Measurements from ENCODE around the gene ZNF217. TPM values are rescaled to one million over a fixed set of nuclear protein-coding genes. Genes with fewer than 3 reads are reported as not detected.

The ZNF217 gene
- polyA plus RNA-seq, 2 of the 4 experiments (the other 2 are of a cell fraction): 22.2 to 30.5 TPM

GRCh38 chr20:53599378-53599777 is 5.7 kb upstream of the ZNF217 start (continued):
- TF ChIP-seq HMGXB4 (CRISPR knock-in tag; IDR thresholded peaks at IDR 0.05; ENCODE audit: borderline replicate concordance) (no peak), MYC (IDR thresholded peaks at IDR 0.05; ENCODE audit: borderline replicate concordance, low read length) (no peak), ATOH8 (CRISPR knock-in tag; IDR thresholded peaks at IDR 0.05; ENCODE audit: low read depth) (no peak)

GRCh38 chr20:53599044-53599362 is 5.4 kb upstream of the ZNF217 start:
- ChIA-PET CTCF (interaction anchor here (0.8 to 1.8 kb wide), 4 partner anchors 17 to 341 kb away, joined by 3 to 6 read pairs (median 3); no protein-coding TSS in a partner anchor), POLR2A (no interaction called here)
- Histone ChIP-seq H3K9me3 (no peaks in the 10 kb centered on the region), H3K4me1 (peaks cover 28% of the 10 kb centered on the region), H3K4me3 (no peak overlapping the region), H3K4me2 (no peak overlapping the region), H3K27ac (peak overlapping the region in 1 of 2 experiments; percentile 88; a peak in 3 of 6 replicates)
- ATAC-seq (no peak), FAIRE-seq (no peak), DNase-seq (ENCODE audit: low read depth in 1 of 2, low spot score in 1 of 2) (no peak)
- WGBS (ENCODE audit: missing lambda C conversion rate): 72% methylated on average over 2 of the region's 2 CpGs
- TF ChIP-seq HOXB13 (CRISPR knock-in tag; IDR thresholded peaks at IDR 0.05; ENCODE audit: low read depth) (no peak), JUN (IDR thresholded peaks at IDR 0.05) (no peak), POLR2AphosphoS2 (conservative IDR thresholded peaks at IDR 0.05; ENCODE audit: low read length) (no peak), NFE2L2 (conservative IDR thresholded peaks at IDR 0.05; ENCODE audit: low read length) (no peak), MAFK (IDR thresholded peaks at IDR 0.05; ENCODE audit: partially characterized antibody) (no peak), TP53 (CRISPR knock-in tag; IDR thresholded peaks at IDR 0.05) (no peak), POLR2A (IDR thresholded peaks at IDR 0.05; ENCODE audit: low read length) (no peak), ELK1 (IDR thresholded peaks at IDR 0.05; ENCODE audit: low read depth, low read length) (no peak), RARB (CRISPR knock-in tag; IDR thresholded peaks at IDR 0.05) (no peak), RAD21 (conservative IDR thresholded peaks at IDR 0.05 in 1 of 2, IDR thresholded peaks at IDR 0.05 in 1 of 2) (no peak), ATOH8 (CRISPR knock-in tag; IDR thresholded peaks at IDR 0.05; ENCODE audit: low read depth) (no peak), HDAC2 (IDR thresholded peaks at IDR 0.05) (no peak), ZC3H11A (IDR thresholded peaks at IDR 0.05) (no peak), HOXA7 (CRISPR knock-in tag; IDR thresholded peaks at IDR 0.05) (no peak), SMC3 (IDR thresholded peaks at IDR 0.05) (no peak), BHLHE40 (IDR thresholded peaks at IDR 0.05; ENCODE audit: low read depth, low read length) (no peak), FOXS1 (CRISPR knock-in tag; IDR thresholded peaks at IDR 0.05) (no peak), RNF2 (IDR thresholded peaks at IDR 0.05; ENCODE audit: borderline replicate concordance, low read depth) (no peak)

Measured in A549 (cell line).